ENCODE measurements around the gene CDK12. TPM values are rescaled to one million over a fixed set of nuclear protein-coding genes. Genes with fewer than 3 reads are reported as not detected.

Gene CDK12
- total and polyA plus RNA-seq, 4 donors = 7.5 to 30.3 (median 15.0) TPM

- Histone ChIP-seq H3K4me1 (ENCODE audit: control insufficient read depth in 4 of 4, insufficient read depth in 4 of 4, low read length in 3 of 4) (peaks cover 3 to 16% (median 10%) of the 10 kb centered on the region in 4 donors), H3K27me3 (ENCODE audit: control insufficient read depth in 4 of 4, insufficient read depth in 4 of 4, low read length in 3 of 4) (no peaks in the 10 kb centered on the region), H3K27ac (ENCODE audit: low read depth in 1 of 2, low read length in 2 of 2) (no peak overlapping the region), H3K9me3 (ENCODE audit: control insufficient read depth in 4 of 4, low read length in 3 of 4) (no peaks in the 10 kb centered on the region), H3K36me3 (ENCODE audit: control insufficient read depth in 4 of 4, insufficient read depth in 3 of 4, low read depth in 1 of 4, low read length in 3 of 4) (peaks cover 0 to 8% (median 2%) of the 10 kb centered on the region in 4 donors), H3K9ac (ENCODE audit: low read depth in 1 of 2, low read length in 2 of 2) (no peak overlapping the region), H3K4me3 (ENCODE audit: low read depth in 1 of 3, low read length in 3 of 3) (no peak overlapping the region)
- no peak for TF ChIP-seq RXRA (IDR thresholded peaks at IDR 0.05)
- no peak for TF ChIP-seq FOXA2 (IDR thresholded peaks at IDR 0.05)
- TF ChIP-seq, protein P1, sequence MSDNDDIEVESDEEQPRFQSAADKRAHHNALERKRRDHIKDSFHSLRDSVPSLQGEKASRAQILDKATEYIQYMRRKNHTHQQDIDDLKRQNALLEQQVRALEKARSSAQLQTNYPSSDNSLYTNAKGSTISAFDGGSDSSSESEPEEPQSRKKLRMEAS (IDR thresholded peaks at IDR 0.05) = no peak
- TF ChIP-seq RAD21 (IDR thresholded peaks at IDR 0.05) = no peak
- TF ChIP-seq HNF4G (IDR thresholded peaks at IDR 0.05) = no peak
- TF ChIP-seq GABPA (IDR thresholded peaks at IDR 0.05 in 1 of 2, conservative IDR thresholded peaks at IDR 0.05 in 1 of 2) = no peak
- no peak for DNase-seq (ENCODE audit: low spot score)
- WGBS = 73% methylated on average over 6 of the region's 6 CpGs
Measured at GRCh38 chr17:39541652-39542051, 80.4 kb downstream of the CDK12 start.

DNA sequence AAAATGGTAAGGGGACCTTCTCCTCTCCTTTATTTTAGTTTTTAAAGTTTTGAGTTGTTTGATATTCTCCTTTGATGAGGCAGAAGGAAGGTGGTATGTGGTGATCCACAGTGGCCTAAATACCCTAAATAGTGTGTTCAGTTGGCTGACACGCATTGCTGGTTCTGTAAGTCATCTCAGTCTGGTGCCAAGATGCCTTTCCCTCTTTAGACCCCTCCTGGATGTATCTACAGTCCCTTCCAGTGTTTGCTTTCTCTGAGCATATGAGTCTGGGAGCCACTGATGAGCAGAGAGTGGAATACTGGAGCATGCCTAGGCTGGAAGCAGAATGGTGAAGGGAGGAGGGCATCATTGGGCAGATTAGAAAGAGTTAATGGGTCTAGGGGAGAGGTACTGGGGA lies 81.9 kb downstream of the CDK12 start:
- H3K9me3 ChIP-seq (ENCODE audit: control insufficient read depth in 4 of 4, low read length in 3 of 4) = no peaks in the 10 kb centered on the region
- no peak overlapping the region for H3K27ac ChIP-seq (ENCODE audit: low read depth in 1 of 2, low read length in 2 of 2)
- no peak overlapping the region for H3K9ac ChIP-seq (ENCODE audit: low read depth in 1 of 2, low read length in 2 of 2)
- DNase-seq (ENCODE audit: low spot score) = no peak
- H3K4me3 ChIP-seq (ENCODE audit: low read depth in 1 of 3, low read length in 3 of 3) = no peak overlapping the region
- TF ChIP-seq FOXA2 (IDR thresholded peaks at IDR 0.05) (no peak), CTCF (IDR thresholded peaks at IDR 0.05; ENCODE audit: low read depth, low read length, missing input control) (no peak), GABPA (IDR thresholded peaks at IDR 0.05 in 1 of 2, conservative IDR thresholded peaks at IDR 0.05 in 1 of 2) (no peak), NR2F2 (IDR thresholded peaks at IDR 0.05) (no peak), SP1 (IDR thresholded peaks at IDR 0.05) (no peak), HNF4A (conservative IDR thresholded peaks at IDR 0.05) (no peak), REST (IDR thresholded peaks at IDR 0.05) (no peak), HNF4G (IDR thresholded peaks at IDR 0.05) (no peak), JUND (IDR thresholded peaks at IDR 0.05) (no peak), TAF1 (conservative IDR thresholded peaks at IDR 0.05) (no peak), EGR1 (IDR thresholded peaks at IDR 0.05; ENCODE audit: low read depth in 2 of 2) (no peak), RAD21 (IDR thresholded peaks at IDR 0.05) (no peak), YY1 (IDR thresholded peaks at IDR 0.05) (no peak)
- TF ChIP-seq, protein P1 (IDR thresholded peaks at IDR 0.05) = no peak
- TF ChIP-seq, protein P2, sequence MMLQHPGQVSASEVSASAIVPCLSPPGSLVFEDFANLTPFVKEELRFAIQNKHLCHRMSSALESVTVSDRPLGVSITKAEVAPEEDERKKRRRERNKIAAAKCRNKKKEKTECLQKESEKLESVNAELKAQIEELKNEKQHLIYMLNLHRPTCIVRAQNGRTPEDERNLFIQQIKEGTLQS (IDR thresholded peaks at IDR 0.05) = no peak
- H3K4me1 ChIP-seq (ENCODE audit: control insufficient read depth in 4 of 4, insufficient read depth in 4 of 4, low read length in 3 of 4) = peaks cover 3 to 16% (median 10%) of the 10 kb centered on the region in 4 donors
- H3K36me3 ChIP-seq (ENCODE audit: control insufficient read depth in 4 of 4, insufficient read depth in 3 of 4, low read depth in 1 of 4, low read length in 3 of 4) = peaks cover 0 to 18% (median 5%) of the 10 kb centered on the region in 4 donors
- H3K27me3 ChIP-seq (ENCODE audit: control insufficient read depth in 4 of 4, insufficient read depth in 4 of 4, low read length in 3 of 4) = no peaks in the 10 kb centered on the region
- WGBS = 96% methylated on average over 1 of the region's 1 CpG

Data from liver (tissue), 9 donors.